Fibroblast of pulmonary artery (primary cell): ENCODE results near the gene ACOXL.
"Not testable (repeated sequence)": the region's sequence is repeated elsewhere in the genome, so short reads cannot be mapped to it uniquely, and the experiment has no call there.

ENCODE experiments used
- DNase-seq: peaks from one replicate; pipeline ENCODE4 v3.0.0-alpha.2; 2010; ENCODE audit warnings: low read depth
- H3K4me3 ChIP-seq: replicated peaks from 2 replicates; pipeline ENCODE4 v1.5.1; 2011; ENCODE audit warnings: low read depth, mild to moderate bottlenecking, control low read depth, low read length, moderate library complexity
- TF ChIP-seq, protein P1 (sequence below): IDR thresholded peaks from 2 replicates; pipeline ENCODE4 v1.5.1; 2011; ENCODE audit warnings: mild to moderate bottlenecking, control low read depth, low read length, inconsistent platforms; ENCODE audit errors: missing control alignments

ACOXL gene

DNA sequence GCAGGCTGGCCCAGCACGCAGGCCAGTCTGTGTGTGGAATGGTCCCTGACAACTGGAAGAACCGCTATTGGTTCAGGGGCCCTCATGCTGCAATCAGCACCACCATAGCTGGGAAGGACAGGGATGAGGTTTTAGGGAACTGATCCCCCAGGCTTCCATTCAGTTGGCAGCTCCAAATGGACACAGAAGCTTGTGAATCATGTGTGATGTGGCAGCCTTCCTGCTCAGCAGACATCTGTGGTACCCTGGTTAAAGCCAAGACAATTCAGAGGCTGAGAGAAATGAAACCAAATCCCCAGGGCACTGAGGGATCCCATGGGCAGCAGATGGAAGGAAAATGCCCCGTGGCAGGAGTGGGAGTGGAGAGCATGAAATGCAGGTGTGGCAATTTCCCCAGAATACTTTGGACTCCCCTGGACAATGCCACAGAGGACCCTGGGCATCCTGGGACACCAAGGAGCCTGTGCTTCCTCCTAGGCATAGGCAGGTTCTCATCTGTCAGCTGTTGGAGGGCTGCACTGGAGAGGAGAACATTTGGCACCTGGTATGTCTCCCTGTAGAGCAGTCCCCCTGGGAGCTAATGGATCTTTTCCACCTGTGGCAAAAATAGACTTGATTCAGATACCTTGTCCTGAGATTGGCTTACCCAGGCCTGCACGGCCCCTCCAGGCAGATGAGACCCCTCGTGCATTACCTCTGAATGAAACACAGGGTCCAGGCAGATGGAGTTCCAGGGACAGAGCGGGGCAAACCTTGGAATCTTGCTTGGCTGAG lies 226.2 kb downstream of the ACOXL start:
- H3K4me3 ChIP-seq = no peak overlapping the region
- no peak for DNase-seq
- TF ChIP-seq, protein P1, sequence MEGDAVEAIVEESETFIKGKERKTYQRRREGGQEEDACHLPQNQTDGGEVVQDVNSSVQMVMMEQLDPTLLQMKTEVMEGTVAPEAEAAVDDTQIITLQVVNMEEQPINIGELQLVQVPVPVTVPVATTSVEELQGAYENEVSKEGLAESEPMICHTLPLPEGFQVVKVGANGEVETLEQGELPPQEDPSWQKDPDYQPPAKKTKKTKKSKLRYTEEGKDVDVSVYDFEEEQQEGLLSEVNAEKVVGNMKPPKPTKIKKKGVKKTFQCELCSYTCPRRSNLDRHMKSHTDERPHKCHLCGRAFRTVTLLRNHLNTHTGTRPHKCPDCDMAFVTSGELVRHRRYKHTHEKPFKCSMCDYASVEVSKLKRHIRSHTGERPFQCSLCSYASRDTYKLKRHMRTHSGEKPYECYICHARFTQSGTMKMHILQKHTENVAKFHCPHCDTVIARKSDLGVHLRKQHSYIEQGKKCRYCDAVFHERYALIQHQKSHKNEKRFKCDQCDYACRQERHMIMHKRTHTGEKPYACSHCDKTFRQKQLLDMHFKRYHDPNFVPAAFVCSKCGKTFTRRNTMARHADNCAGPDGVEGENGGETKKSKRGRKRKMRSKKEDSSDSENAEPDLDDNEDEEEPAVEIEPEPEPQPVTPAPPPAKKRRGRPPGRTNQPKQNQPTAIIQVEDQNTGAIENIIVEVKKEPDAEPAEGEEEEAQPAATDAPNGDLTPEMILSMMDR = no peak

GRCh38 chr2:110959198-110959597 lies 226.8 kb downstream of the ACOXL start:
- no peak for DNase-seq

GRCh38 chr2:110960281-110960680 lies 227.9 kb downstream of the ACOXL start:
- TF ChIP-seq, protein P1 = no peak
- DNase-seq = no peak

More at GRCh38 chr2:110959198-110959597, 226.8 kb downstream of the ACOXL start:
- TF ChIP-seq, protein P1 = no peak
- H3K4me3 ChIP-seq = no peak overlapping the region

GRCh38 chr2:110960954-110961353 lies 228.6 kb downstream of the ACOXL start:
- no peak for DNase-seq
- TF ChIP-seq, protein P1 = no peak
- no peak overlapping the region for H3K4me3 ChIP-seq

More at GRCh38 chr2:110960281-110960680, 227.9 kb downstream of the ACOXL start:
- H3K4me3 ChIP-seq = no peak overlapping the region

GRCh38 chr2:110961643-110962042 lies 229.3 kb downstream of the ACOXL start:
- H3K4me3 ChIP-seq = not testable (repeated sequence)

GRCh38 chr2:110969696-110970095 lies 237.3 kb downstream of the ACOXL start:
- H3K4me3 ChIP-seq = no peak overlapping the region
- no peak for DNase-seq
- TF ChIP-seq, protein P1 = no peak

More at GRCh38 chr2:110961643-110962042, 229.3 kb downstream of the ACOXL start:
- not testable (repeated sequence) for DNase-seq

DNA sequence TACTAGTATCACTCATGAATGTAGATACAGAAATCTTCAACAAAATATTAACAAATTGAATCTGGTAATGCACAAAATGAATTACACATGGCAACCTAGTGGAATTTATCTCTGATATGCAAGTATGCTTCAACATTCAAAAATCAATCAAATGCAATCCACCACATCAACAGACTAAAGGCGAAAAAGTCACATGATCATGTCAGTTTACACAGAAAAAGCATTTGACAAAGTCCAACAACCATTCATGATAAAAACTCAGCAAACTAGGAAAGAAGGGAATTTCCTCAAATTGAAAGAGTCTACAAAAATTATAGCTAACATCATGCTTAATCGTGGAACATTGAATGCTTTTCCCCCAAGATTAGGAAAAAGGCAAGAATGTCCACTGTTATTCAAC lies 237.8 kb downstream of the ACOXL start:
- no peak overlapping the region for H3K4me3 ChIP-seq
- DNase-seq = no peak
- TF ChIP-seq, protein P1 = no peak
